NCI-H748 (cell line): ENCODE measurements around the gene NAGA.
A peak's percentile ranks its signal among the peaks of the same experiment; 100 is the strongest.
"Not testable (repeated sequence)": the region's sequence is repeated elsewhere in the genome, so short reads cannot be mapped to it uniquely, and the experiment has no call there.

ENCODE experiments used
- DNase-seq: peaks from one replicate; lab custom pipeline; 2025; ENCODE audit not compliant: unreplicated experiment; lab: John Stamatoyannopoulos, UW

NAGA gene

DNA sequence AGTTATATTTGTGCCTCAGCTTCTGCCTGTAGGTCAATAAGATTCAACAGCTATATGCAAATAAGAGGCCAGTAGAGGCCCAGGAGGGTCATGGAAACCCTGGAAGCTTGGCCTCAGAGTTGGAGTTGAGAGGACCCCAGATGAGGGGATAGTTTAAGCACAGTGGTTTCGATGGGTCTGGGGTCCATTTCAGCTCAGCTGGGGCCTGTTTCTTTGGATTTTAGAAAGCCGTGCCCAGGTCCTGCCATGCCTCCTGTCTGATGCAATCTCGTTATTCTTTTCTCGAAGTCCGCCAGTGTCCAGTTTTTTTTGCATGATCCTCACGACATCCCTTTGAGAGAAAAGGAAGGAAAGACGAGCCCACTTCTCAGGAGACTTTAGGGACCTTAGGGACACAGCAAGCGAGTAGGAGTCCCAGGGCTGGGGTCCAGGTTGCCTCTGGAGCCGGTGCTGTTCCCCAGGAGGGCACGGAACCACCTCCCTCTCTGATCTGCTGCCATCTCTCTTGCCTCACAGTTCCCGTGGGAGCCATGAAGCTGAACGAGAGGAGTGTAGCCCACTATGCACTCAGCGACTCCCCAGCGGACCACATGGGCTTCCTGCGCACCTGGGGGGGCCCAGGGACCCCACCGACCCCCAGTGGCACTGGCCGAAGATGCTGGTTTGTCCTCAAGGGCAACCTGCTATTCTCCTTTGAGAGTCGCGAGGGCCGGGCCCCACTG lies 6.3 kb upstream of the NAGA start:
- DNase-seq = no peak

DNA sequence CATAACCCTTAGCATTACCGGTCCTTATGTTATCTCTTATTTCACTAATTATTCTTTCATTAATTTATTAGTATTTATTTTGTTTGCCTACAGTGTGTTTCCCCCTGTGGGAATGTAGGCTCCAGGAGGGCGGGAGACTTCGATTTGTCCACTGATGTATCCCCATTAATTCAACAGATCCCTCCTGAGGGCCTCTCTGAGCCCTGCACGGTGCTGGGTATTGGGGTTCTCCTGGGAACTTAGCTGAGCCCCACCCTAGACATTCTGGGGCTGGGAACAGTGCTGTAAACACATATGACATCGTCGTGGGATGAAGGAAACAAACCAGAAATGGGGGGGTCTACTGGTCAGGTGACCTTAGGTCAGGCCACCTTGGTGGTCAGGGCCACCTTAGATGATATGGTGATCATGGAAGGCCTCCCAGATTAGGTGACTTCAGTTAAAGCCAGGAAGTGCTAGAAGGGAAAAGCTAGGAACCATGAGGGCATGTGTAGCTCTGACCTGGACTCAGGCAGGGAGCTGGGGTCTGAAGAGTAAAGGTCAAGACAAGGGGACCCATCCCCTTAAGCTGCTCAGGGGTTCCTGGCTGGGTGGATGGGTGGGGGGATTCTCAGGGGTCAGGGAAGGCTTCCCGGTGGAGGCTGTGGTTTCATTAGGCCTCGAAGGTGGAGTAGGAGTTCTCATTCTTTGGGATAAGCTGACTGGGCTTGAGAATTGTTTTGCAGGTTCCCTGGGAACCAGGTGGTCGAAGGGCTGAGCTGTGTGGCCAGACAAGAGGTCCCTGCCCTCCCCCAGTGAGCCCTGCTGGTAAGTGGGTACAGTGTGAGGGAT lies 4.4 kb upstream of the NAGA start:
- DNase-seq = no peak

DNA sequence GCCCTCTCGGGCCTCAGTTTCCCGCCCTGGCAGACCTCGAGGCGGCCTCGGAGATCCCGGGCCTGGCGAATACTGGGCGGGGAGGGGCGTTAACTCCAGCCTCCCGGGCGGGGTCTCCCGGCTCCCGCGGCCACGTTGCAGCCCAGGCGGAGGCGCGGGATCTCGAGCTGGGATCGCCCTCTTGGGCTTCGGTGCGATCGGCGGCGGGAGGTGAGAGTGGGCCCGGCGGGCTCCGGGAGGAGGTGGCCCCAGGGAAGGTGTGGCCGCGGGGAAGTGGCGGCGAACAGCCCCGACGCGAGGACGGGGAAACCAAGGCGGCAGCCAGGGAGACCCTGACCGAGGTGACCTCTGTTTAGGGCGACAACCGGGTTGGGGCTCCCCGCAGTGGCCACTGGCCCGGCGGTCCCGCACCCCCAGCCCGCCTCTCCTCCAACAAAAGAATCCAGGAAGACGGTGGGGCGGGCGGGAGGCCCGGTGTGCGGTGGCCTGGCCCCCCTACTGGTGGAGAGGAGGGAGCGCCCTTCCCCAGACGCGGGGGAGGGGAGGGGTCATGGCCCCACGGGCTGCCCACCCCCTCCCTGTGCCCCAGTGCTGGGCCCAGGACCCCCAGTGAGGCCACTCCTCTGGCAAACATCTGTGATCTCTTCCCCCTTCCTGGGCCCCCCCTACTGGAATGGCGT lies 3.7 kb upstream of the NAGA start, which contains the start of gene PHETA2:
Gene PHETA2, plus strand, starts transcription at position 117 of the 680 bp plus-strand sequence. CDS start 3,046 bp downstream, outside the sequence.
- no peak for DNase-seq

DNA sequence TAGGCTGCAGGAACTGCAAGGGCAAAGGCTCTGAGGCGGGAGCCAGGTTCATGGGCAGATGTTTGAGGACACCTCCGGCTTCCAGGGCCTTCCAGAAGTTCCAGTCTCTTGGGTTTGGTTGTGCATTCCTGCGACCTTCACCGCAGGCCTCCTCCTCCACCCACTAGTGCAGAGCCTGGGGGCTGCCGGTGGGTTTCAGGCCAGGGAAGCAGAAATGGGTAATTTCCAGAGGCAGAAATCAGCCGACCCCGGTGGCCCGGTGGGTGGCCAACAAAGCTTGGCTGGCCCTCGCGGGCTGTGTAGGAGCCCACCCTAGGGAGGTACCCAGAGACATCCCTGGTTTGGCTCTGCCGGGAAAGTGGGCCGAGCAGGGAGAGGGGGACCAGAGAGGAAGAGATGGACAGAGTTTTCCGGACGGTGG lies 3.0 kb upstream of the NAGA start:
- no peak for DNase-seq

DNA sequence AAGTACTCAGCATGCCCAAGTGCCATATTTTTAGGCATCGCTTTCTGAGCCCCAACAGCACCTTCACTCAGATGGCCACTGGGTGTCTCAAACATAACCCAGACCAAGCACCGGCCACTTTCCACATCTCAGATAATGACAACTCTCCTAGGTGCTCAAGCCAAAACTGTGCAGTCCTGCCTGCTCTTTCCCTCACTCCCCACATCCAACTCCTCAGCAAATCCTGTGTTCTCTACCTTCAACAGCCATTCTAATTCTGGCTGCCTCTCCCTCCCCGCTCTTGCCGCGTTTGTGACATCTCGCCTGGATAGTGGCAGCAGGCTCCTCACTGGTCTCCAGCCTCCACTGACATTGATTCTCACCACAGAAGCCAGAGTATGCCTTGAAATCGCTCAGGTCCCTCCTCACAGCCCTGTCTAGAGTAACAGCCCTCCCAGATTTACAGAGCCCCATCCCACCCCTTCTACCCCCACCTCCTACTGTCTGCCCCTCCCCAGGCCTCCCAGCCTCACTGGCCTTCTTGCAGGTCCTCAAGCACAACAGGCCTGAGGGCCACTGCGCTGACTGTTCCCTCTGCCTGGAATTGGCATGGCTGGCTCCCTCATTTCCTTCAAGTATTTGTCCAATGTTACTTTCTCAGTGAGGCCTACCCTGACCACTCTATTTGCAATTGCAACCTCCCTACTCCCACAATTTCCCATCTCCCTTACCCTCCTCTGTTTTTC lies 2.2 kb upstream of the NAGA start:
- no peak for DNase-seq

- not testable (repeated sequence) for DNase-seq
These were observed 896 bp upstream of the NAGA start for GRCh38 chr22:42071508-42071907.

- DNase-seq = peak; percentile 47
These were observed 653 bp downstream of the NAGA start for GRCh38 chr22:42069801-42070516.

GRCh38 chr22:42068291-42068690 lies 2.3 kb downstream of the NAGA start:
- DNase-seq = no peak

- no peak for DNase-seq
These were observed 2.9 kb downstream of the NAGA start for GRCh38 chr22:42067671-42068251.

GRCh38 chr22:42066937-42067336 lies 3.7 kb downstream of the NAGA start:
- DNase-seq = no peak

- no peak for DNase-seq
These were observed 4.4 kb downstream of the NAGA start for GRCh38 chr22:42066126-42066761.

- no peak for DNase-seq
These were observed 5.0 kb downstream of the NAGA start for GRCh38 chr22:42065438-42066125.

GRCh38 chr22:42064629-42065028 lies 6.0 kb downstream of the NAGA start:
- DNase-seq = no peak

GRCh38 chr22:42062506-42063170 lies 8.0 kb downstream of the NAGA start:
- no peak for DNase-seq

DNA sequence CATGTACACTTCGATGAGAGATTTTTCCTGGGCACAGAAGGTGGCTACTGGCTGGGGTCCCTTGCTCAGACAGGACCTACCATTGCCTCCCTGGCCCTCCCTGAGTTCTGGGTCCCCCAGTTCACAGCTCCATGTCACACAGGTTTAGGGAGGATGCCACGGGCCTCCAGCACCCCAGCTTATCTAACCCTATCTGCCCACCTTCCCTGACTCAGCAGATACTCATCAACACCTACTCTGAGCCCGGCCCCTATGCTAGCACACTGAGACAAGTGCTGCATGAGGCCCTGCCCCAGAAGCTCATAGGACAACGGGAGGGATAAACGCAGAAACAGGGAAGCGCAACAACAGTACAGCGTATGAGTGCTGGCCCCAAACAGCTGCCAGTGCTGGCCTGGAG lies 9.6 kb downstream of the NAGA start:
- DNase-seq = no peak

- DNase-seq = no peak
These were observed 10.1 kb downstream of the NAGA start for GRCh38 chr22:42060489-42060888.

DNA sequence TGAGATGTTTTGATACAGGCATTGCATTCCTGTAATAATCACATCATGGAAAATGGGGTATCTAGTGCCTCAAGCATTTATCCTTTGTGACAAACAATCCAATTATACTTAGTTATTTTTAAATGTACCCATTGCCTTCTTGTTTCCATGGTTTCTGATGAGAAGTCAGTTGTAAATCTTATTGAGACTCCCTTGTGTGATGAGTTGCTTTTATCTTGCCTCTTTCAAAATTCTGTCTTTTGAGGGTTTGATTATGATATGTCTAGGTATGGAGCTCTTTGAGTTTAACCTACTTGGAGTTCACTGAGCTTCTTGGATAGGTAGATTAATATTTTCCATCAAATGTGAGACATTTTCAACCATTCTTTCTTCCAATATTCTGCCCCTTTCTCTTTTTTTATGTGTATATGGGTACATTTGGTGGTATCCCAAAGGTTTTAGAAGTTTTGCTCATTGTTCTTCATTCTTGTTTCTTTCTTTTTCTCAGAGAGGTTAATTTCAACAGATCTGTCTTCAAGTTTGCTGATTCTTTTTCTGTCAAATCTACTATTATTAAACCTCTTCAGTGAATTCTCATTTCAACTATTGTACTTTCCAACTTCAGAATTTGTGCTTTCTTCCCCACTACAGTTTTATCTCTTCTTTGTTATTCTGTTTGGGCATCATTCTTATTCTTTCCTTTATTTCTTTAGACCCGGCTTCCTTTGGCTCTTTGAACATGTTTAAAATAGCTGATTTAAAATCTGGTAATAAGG lies 13.7 kb downstream of the NAGA start:
- no peak for DNase-seq

DNA sequence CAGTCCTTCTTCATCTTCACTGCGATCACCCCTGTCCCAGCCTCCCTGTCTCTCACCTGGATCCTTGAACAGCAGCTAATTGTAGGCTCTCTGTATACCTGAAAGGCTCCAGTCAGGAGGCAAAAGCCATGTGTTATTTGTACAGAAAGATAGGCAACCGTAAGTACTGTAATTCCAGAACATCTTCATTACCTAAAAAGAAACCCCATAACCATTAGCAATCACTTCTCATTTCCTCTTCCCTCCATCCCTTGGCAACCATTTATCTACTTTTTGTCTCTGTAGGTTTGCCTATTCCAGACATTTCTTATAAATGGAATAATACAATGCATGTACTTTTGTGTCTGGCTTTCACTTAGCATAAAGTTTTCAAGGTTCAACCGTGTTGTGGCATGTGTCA lies 17.8 kb downstream of the NAGA start:
- DNase-seq = no peak
